Measurements from ENCODE around the gene TMSB4X.

- TF ChIP-seq CTCF (IDR thresholded peaks at IDR 0.05) (no peak), POLR2A (IDR thresholded peaks at IDR 0.05) (no peak)
Measured at GRCh38 chrX:12929701-12930100, 45.2 kb upstream of the TMSB4X start.
